Inferior parietal cortex (tissue), 1 donor: Measurements from ENCODE around the gene COPG2.
"Not testable (repeated sequence)": the region's sequence is repeated elsewhere in the genome, so short reads cannot be mapped to it uniquely, and the experiment has no call there.

ENCODE experiments used
- DNase-seq: peaks from one replicate; pipeline ENCODE4 v3.0.0-alpha.2; 2016; ENCODE audit errors: extremely low spot score

COPG2 gene

DNA sequence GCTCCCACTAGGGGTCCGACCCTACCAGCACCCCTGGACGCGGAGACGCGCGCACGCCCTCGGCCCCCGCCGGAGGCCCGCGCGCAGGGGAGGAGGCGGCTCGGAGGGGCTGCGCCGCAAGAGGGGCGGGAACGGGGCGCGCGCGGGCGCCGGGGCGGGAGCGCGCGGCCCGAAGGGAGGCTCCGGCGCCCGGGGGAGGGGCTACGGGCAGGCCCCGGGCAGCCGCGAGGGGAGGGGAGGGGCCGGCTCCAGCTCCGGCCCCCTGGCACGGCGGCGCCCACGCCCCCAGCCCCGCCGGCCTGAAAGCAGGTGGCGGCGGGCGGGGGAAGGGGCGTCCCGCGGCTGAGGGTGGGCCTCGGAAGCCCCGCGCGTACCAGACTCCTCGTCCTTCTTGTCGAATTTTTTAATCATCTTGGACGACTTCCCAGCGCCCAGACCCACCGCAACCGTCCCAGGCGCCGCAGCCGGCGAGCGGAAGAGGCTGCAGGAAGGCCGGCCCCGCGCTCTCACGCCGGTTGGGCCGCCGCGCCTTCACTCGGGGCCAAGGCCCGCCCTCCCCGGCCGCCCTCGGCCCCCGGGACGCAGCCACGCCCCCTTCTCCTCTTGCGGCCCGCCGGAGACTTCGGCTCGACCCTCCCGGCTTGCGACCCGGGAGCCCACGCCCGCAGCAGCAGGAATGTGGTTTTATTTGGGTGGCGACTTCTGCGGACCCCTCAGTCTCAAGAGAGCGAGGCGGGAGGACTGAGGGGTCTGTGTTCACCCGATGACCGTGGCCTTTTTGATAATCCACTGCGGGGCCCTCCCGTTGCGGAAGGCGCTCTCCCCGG is at the start of gene COPG2:
COPG2 (minus strand) TSS at position 491 of the 827 bp plus-strand sequence; CDS start at position 411, 80 bp downstream.
- peak; percentile 82 for DNase-seq

DNA sequence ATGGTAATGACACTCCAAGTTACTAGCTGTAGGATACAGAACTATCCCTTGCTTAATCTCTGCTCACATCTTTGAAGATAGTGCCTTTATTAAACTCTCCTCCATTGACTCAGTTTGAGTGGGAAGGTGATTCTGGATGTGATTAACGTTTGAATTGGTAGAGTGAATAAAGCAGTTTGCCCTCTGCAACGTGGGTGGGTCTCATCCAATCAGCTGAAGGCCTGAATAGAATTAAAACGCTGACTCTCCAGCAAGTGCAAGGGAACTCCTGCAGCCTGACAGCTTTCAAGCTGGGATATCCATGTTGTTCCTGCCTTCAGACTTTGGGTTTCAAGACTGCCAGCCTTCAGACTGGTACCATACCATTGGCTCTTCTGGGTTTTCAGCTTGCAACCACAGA is 43.9 kb upstream of the COPG2 start:
- DNase-seq: no peak

- no peak for DNase-seq
These were observed 40.2 kb upstream of the COPG2 start for GRCh38 chr7:130708766-130709165.

DNA sequence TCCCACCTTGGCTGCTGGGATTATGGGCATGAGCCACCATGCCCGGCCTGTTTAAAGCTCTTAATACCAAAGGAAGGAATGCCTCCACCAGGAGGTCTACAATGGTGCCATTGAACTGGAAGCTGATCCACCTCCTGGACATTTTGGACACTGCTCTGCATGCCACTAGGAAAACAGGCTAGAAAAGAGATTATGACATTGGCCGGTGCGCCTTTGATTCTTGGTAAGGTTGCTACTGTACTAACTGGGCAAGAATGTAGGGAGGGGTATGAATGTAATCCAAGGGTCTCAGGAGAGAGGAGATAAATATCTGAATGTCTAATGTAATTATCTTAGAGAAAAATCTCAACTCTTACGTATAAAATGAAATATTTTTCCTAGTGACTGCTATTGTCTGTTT is 39.5 kb upstream of the COPG2 start:
- no peak for DNase-seq

GRCh38 chr7:130703851-130704250 is 35.3 kb upstream of the COPG2 start:
- DNase-seq: no peak

DNA sequence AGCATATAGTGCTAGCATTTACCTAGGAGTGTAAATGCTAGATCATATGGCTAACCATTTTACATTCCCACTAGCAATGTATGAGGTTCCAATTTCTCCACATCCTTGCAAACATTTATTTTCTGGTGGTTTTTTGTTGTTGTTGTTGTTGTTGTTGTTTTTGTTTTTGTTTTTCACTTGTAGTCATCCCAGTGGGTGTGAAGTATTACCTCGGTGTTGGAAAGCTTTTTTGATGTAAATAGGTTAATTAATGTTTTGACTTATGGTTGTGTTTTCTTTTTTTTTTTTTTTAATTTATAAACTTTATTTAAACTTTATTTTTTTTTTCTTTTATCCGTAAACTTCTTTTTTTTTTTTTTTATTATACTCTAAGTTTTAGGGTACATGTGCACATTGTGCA is 33.1 kb upstream of the COPG2 start:
- no peak for DNase-seq

DNA sequence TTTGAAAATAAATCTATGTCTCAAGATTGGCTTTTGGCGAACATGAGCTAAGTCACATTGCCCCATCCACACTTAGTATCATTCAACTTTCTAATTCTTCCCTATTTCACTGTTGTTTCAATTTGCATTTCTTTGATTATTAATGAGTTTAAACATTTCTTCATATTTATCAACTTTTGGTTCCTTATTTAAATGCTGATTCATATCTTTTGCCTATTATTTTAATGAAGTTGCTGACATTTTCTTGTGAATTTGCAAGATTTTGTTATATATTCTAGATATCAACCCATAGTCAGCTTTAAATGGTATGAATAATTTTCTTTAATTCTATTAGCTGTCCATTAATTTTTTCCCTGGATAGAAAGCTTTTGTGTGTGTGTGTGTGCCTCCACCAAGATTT is 32.2 kb upstream of the COPG2 start:
- no peak for DNase-seq

DNA sequence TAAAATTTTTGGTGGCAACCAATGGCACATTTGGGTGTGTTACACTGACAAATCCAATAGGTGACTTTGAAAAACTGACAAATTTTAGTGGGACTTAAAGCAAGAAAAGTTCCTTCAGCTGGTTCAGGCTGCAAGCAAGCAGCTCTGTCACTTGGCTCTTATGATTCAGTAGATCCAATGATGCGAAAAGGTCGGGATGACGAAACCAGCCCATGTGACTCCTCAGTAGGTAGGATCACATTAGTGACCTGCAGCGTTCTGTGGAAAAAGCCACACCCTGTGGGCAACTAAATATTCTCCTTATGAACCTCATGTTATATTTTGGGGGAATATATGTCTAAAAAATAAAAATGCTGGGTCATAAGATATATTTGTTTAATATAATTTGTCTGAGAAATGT is 31.1 kb upstream of the COPG2 start:
- DNase-seq: no peak

DNA sequence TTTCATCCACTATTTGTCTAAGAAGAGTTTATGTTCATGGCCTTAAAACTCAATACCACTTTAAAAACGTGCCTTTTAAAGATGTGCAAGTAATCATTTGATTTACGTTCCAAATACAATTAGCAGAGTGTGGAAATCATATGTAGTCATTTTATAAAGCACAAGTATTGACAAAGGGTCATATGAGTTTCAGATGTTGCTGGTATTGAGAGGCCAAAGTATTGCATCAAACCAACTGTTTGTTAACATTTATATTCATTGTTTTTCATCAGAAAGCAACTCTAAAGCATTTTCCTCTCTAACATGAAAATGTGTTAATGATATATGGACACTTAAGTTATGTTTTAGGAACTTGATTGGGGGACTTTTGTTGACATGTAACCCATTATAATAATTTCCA is 29.3 kb upstream of the COPG2 start:
- no peak for DNase-seq

GRCh38 chr7:130695840-130696239 is 27.3 kb upstream of the COPG2 start:
- peak; percentile 21 for DNase-seq

GRCh38 chr7:130692396-130692795 is 23.8 kb upstream of the COPG2 start:
- not testable (repeated sequence) for DNase-seq

DNA sequence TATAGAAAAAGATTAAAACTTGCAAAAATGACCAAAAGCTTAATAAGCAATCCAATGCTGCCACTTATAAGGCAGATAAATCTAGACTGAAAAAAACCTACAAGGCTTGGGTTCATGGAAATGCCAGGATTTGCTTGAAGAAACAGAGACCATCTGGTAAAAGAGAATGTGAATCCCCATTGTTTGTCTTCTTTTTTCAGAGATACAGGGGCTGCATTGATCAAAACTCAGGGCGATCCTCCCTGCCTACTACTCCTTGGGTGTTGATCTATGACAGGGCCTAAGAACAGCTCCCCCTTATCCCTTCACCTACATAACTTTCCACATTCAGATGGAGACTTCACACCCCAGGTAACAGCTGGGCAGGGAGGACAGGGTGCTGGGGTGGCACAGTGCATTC is 21.1 kb upstream of the COPG2 start:
- no peak for DNase-seq

DNA sequence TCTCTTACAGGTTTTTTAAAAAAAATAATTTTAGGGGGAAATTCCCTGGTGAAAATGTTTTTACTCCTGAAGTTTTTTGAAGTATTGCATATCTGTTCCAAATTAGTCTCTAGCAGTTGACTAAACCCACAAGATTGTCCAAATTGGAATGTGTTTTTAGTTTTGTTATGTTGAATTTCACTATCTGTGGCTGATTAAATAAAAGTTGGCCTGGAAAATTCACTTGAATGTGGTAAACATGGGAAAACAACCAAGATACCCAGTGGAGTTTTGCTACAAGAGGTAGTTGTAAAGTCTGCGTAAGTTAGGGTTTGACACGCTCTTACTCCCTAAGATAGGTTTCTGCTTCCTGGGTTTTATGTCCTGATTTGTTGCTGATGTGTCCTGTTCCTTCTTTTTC is 14.5 kb upstream of the COPG2 start:
- no peak for DNase-seq

DNA sequence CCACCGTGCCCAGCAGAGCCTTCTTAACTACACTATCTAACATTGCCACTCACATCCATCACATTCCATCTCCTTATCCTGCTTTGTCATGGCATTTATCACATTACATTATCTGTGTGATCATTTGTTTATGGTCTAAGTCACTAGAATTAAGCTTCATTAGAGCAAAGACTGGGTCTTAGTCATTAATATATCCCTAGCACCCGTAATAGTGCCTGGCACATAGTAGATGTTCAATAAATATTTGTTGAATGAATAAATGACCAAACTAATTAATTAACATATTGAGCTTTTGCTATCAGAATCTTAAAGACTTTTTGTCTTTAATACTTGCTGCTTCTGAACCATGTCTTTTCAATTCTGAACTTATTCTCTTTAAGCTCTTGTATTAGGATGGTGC is 5.9 kb upstream of the COPG2 start:
- no peak for DNase-seq

DNA sequence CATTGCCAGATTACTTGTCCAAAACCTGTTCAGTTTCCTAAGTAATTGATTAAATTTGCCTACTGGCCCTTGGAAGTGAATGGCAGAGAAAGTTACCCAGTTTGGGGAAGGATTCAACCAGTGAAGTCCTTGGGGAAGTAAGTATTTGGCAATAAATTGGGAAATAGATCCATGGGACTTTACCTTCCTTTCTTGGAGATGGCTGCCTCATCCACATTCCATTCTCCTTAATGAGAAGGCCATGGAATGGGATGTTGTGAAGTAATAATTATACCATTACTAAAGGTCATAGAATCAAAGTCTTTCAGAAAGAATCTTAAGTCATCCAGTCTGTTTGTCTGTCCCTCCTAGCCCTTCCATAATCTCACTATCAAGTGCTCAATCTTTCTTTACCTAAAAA is 4.5 kb upstream of the COPG2 start:
- DNase-seq: no peak

- DNase-seq: no peak
These were observed 3.6 kb upstream of the COPG2 start for GRCh38 chr7:130672146-130672545.

- DNase-seq: no peak
These were observed 645 bp upstream of the COPG2 start for GRCh38 chr7:130669085-130669700.

DNA sequence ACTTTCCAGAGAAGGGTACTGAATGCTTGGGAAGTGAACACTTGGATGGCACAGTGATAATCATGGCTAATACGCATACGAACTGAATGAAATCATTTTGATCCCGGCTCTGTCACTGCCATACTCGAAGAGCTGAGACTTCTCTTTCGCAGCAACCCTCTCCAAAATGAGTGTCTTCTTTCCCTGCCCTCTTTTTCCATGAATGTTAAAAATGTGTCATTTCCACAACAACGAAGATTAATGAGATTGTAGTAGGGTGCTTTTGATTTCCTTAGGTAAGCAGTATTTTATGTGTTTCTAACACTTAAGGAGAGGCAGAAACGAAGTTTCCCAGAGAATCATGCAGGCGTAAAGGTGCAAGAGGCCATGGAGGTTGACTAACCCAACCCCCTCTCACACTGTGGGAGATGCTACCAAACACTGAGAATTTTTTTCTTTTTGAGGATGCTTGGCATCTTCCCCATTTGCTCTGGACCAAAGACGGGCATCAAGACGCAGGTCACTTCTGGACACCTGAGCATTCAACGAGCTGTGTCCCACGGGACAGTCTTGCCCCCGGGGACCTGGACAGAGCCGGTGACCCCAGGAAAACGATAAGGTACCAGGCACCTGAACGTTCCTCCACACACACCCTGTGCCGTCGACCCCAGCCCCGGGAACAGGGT is 823 bp downstream of the COPG2 start:
- DNase-seq: peak; percentile 35

DNA sequence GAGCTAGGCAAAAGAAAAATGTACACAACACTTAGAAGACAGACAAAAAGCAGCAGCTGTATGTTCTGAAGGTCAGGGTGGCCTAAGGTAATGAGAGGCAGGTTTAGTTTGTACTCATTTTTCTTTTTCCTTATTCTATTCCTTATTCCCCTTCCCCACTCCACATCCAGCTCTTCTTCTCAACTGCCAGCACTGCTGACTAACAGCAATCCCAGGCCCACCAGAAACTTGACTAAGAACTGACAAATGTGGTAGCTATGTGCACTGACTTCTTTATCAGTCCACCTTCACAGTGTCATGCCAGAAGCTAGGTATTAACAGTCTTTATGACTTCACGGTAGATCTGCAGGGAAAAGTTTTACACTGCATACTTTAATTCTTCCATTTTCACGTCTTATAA is 6.1 kb downstream of the COPG2 start:
- DNase-seq: no peak

DNA sequence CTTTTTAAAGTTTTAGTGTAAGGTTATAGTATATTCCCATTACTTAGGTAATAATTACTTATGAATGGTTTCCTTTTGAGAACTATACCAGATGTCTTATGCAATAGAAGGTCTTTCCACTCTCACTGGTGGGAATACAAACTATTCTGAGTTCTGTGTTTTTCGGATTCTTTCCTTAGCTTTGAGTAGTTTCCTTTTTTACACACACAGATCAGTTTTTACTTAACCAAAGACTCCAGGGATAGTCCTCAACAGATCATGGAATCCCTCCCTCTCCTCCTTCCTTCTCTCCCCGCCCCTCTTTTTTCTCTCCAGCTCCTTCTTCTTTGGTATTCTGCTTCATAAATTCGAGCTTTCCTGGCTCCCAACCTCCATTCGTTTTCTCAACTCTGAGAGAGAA is 13.3 kb downstream of the COPG2 start:
- no peak for DNase-seq

GRCh38 chr7:130654850-130655249 is 13.7 kb downstream of the COPG2 start:
- no peak for DNase-seq

GRCh38 chr7:130650611-130651120 is 17.9 kb downstream of the COPG2 start:
- DNase-seq: no peak
